SK-N-SH (cell line): ENCODE data around the gene RBM44. TPM values are rescaled to one million over a fixed set of nuclear protein-coding genes. Genes with fewer than 3 reads are reported as not detected.

Experiments
- CTCF ChIA-PET: fragments of 300-600, 350-600 bp; formaldehyde crosslinking; extraction: SDS; loops from one replicate; lab custom pipeline; 2021; lab: Yijun Ruan, JAX
- POLR2A ChIA-PET: fragments of 350-600 bp; sonication (Branson Sonifier 250); formaldehyde crosslinking; extraction: SDS; loops from one replicate; lab custom pipeline; 2020; ENCODE audit warnings: antibody characterized with exemption, inconsistent platforms; lab: Yijun Ruan, JAX
- DNase-seq: peaks from one replicate; pipeline ENCODE4 v3.0.0; 2012
- H2AFZ ChIP-seq: fragments of 200-600 bp; sonication (generic); 2 replicates; pipeline ENCODE4 v1.8.1; 2016; ENCODE audit warnings: antibody characterized with exemption, mild to moderate bottlenecking, low read depth
- H3F3A ChIP-seq: fragments of 200-600 bp; sonication (generic); replicated peaks from 2 replicates; pipeline ENCODE3; 2016; ENCODE audit warnings: antibody characterized with exemption, mild to moderate bottlenecking; ENCODE audit not compliant: insufficient read depth
- H3K27ac ChIP-seq, 2 experiments: fragments of 200-500 bp in 1 of 2; fragments of 200-600 bp in 1 of 2; sonication (Bioruptor generic) in 1 of 2; sonication (generic), shearing (Covaris generic) in 1 of 2; 2 replicates each; pipeline versions ENCODE4 v1.5.1 to v1.6.1; 2014 to 2016; ENCODE audit warnings: low read depth in 2 of 2, inconsistent platforms in 1 of 2, low read length in 1 of 2, mild to moderate bottlenecking in 1 of 2, mixed read lengths in 1 of 2
- H3K27me3 ChIP-seq: fragments of 200-600 bp; sonication (generic), shearing (Covaris generic); 2 replicates; pipeline ENCODE4 v1.6.1; 2016; ENCODE audit warnings: mixed run types; ENCODE audit not compliant: insufficient read depth
- H3K36me3 ChIP-seq, 2 experiments: fragments of 200-500 bp in 1 of 2; fragments of 200-600 bp in 1 of 2; sonication (Bioruptor generic) in 1 of 2; sonication (generic) in 1 of 2; replicated peaks in 1 of 2; 2 replicates each; pipeline versions ENCODE3 to v1.5.1; 2014 to 2016; ENCODE audit warnings: low read length in 1 of 2, mild to moderate bottlenecking in 1 of 2; ENCODE audit not compliant: insufficient read depth in 2 of 2, control insufficient read depth in 1 of 2
- H3K4me1 ChIP-seq, 2 experiments: fragments of 200-500 bp in 1 of 2; fragments of 200-600 bp in 1 of 2; sonication (Bioruptor generic) in 1 of 2; sonication (generic), shearing (Covaris generic) in 1 of 2; 2 replicates each; pipeline versions ENCODE4 v1.5.1 to v1.6.1; 2014 to 2016; ENCODE audit warnings: low read depth in 1 of 2, low read length in 1 of 2, mixed run types in 1 of 2; ENCODE audit not compliant: insufficient read depth in 2 of 2, control insufficient read depth in 1 of 2
- H3K4me2 ChIP-seq: fragments of 200-600 bp; sonication (generic), shearing (Covaris generic); 2 replicates; pipeline ENCODE4 v1.6.1; 2017; ENCODE audit warnings: mixed run types
- H3K4me3 ChIP-seq, 2 experiments: fragments of 200-500 bp in 1 of 2; fragments of 200-600 bp in 1 of 2; sonication (Bioruptor generic) in 1 of 2; sonication (generic), shearing (Covaris generic) in 1 of 2; 2 replicates each; pipeline versions ENCODE4 v1.5.1 to v1.8.1; 2014 to 2016; ENCODE audit warnings: low read depth in 2 of 2, inconsistent platforms in 1 of 2, low read length in 1 of 2, mild to moderate bottlenecking in 1 of 2, mixed read lengths in 1 of 2, moderate library complexity in 1 of 2
- H3K79me2 ChIP-seq: fragments of 200-600 bp; sonication (generic); 2 replicates; pipeline ENCODE4 v1.8.1; 2017; ENCODE audit warnings: mild to moderate bottlenecking; ENCODE audit not compliant: insufficient read depth
- H3K9ac ChIP-seq: fragments of 200-600 bp; sonication (generic); 2 replicates; pipeline ENCODE4 v1.6.1; 2017; ENCODE audit warnings: mixed run types
- H3K9me2 ChIP-seq: fragments of 200-600 bp; sonication (generic); 2 replicates; pipeline ENCODE4 v1.6.1; 2017; ENCODE audit warnings: mixed run types
- H3K9me3 ChIP-seq: fragments of 200-600 bp; sonication (generic); 2 replicates; pipeline ENCODE4 v1.6.1; 2017; ENCODE audit warnings: mixed run types, mild to moderate bottlenecking, moderate library complexity
- H4K20me1 ChIP-seq: fragments of 200-600 bp; sonication (generic); 2 replicates; pipeline ENCODE4 v1.6.1; 2017; ENCODE audit warnings: mild to moderate bottlenecking, mixed run types; ENCODE audit not compliant: insufficient read depth
- EP300 ChIP-seq, 2 experiments: IDR thresholded peaks; 2 replicates each; pipeline versions ENCODE4 v1.4.0 to v1.6.1; 2012; ENCODE audit warnings: borderline replicate concordance in 1 of 2, low read depth in 1 of 2, low read length in 1 of 2
- EZH2phosphoT487 ChIP-seq: fragments of 200-600 bp; sonication (generic); IDR thresholded peaks from 2 replicates; pipeline ENCODE4 v1.6.1; 2017; ENCODE audit warnings: low read depth, mixed run types, mild to moderate bottlenecking, antibody characterized with exemption, moderate library complexity, borderline replicate concordance
- FOSL2 ChIP-seq: IDR thresholded peaks from 2 replicates; pipeline ENCODE4 v1.4.0; 2012; ENCODE audit warnings: low read depth, mild to moderate bottlenecking, moderate library complexity, borderline replicate concordance
- GABPA ChIP-seq: IDR thresholded peaks from 2 replicates; pipeline ENCODE4 v1.4.0; 2012; ENCODE audit warnings: low read depth, mild to moderate bottlenecking
- GATA2 ChIP-seq: sonication (generic); formaldehyde crosslinking; IDR thresholded peaks from 2 replicates; pipeline ENCODE4 v1.5.0; 2020; ENCODE audit warnings: mild to moderate bottlenecking, missing genetic modification reagents
- JUND ChIP-seq: IDR thresholded peaks from 2 replicates; pipeline ENCODE4 v1.4.0; 2012
- MAX ChIP-seq: IDR thresholded peaks from 2 replicates; pipeline ENCODE4 v1.4.0; 2012; ENCODE audit warnings: low read depth
- MEF2A ChIP-seq: IDR thresholded peaks from 2 replicates; pipeline ENCODE4 v1.4.0; 2012; ENCODE audit warnings: low read depth, borderline replicate concordance
- NRF1 ChIP-seq: IDR thresholded peaks from 2 replicates; pipeline ENCODE4 v1.6.1; 2012; ENCODE audit warnings: low read depth, mild to moderate bottlenecking, low read length
- POLR2AphosphoS5 ChIP-seq: IDR thresholded peaks from 2 replicates; pipeline ENCODE4 v1.6.1; 2012; ENCODE audit warnings: low read depth, low read length
- RAD21 ChIP-seq: IDR thresholded peaks from 2 replicates; pipeline ENCODE4 v1.6.1; 2012; ENCODE audit warnings: mild to moderate bottlenecking, low read length
- RCOR1 ChIP-seq: fragments of 150-350 bp; IDR thresholded peaks from 2 replicates; pipeline ENCODE4 v1.6.1; 2017; ENCODE audit warnings: antibody characterized with exemption, low read length
- REST ChIP-seq: IDR thresholded peaks from 2 replicates; pipeline ENCODE4 v1.6.1; 2012; ENCODE audit warnings: mild to moderate bottlenecking, low read depth, low read length, moderate library complexity
- RXRA ChIP-seq: IDR thresholded peaks from 2 replicates; pipeline ENCODE4 v1.4.0; 2012; ENCODE audit warnings: low read depth, mild to moderate bottlenecking, borderline replicate concordance
- SIN3A ChIP-seq: IDR thresholded peaks from 2 replicates; pipeline ENCODE4 v1.6.1; 2012; ENCODE audit warnings: low read depth, mild to moderate bottlenecking, low read length, moderate library complexity, borderline replicate concordance
- SMC3 ChIP-seq: IDR thresholded peaks from 2 replicates; pipeline ENCODE4 v1.6.1; 2012; ENCODE audit warnings: low read depth, low read length, improper control_type of control experiment
- TAF1 ChIP-seq: IDR thresholded peaks from 2 replicates; pipeline ENCODE4 v1.6.1; 2012; ENCODE audit warnings: low read depth, mild to moderate bottlenecking, low read length, moderate library complexity, borderline replicate concordance
- TCF12 ChIP-seq: IDR thresholded peaks from 2 replicates; pipeline ENCODE4 v1.4.0; 2012
- TEAD4 ChIP-seq: IDR thresholded peaks from 2 replicates; pipeline ENCODE4 v1.4.0; 2012; ENCODE audit warnings: mild to moderate bottlenecking, borderline replicate concordance; ENCODE audit not compliant: insufficient read depth
- USF1 ChIP-seq: IDR thresholded peaks from 2 replicates; pipeline ENCODE4 v1.4.0; 2012; ENCODE audit warnings: low read depth, borderline replicate concordance
- YY1 ChIP-seq: IDR thresholded peaks from 2 replicates; pipeline ENCODE4 v1.4.0; 2012; ENCODE audit warnings: low read depth, mild to moderate bottlenecking
- WGBS: methylation state at CpG from one replicate; pipeline ENCODE4 v1.1.6; 2017; ENCODE audit warnings: low lambda C conversion rate; 5-methylcytosine and 5-hydroxymethylcytosine counted together
- polyA plus RNA-seq, 3 experiments: library from polyadenylated mRNA; depleted of rRNA; stranded (reverse); fragments of >200 nt; gene quantifications; 2 replicates each; pipeline ENCODE4 v1.2.3, GENCODE V29; 2012

RBM44 gene
- polyA plus RNA-seq, 1 of the 3 experiments (the other 2 are of a cell fraction) = 0.30 TPM

GRCh38 chr2:237797253-237797652 is 1.3 kb upstream of the RBM44 start:
- Histone ChIP-seq H3K9me3 (no peaks in the 10 kb centered on the region), H3F3A (no peaks in the 10 kb centered on the region), H3K9ac (no peak overlapping the region), H3K27ac (no peak overlapping the region), H3K79me2 (no peaks in the 10 kb centered on the region), H4K20me1 (no peaks in the 10 kb centered on the region), H2AFZ (no peak overlapping the region), H3K4me2 (no peak overlapping the region), H3K4me3 (no peak overlapping the region), H3K27me3 (no peaks in the 10 kb centered on the region), H3K9me2 (no peaks in the 10 kb centered on the region), H3K4me1 (peaks cover 0 to 3% of the 10 kb centered on the region in 2 experiments; a peak in 1 of 4 replicates), H3K36me3 (no peaks in the 10 kb centered on the region)
- TF ChIP-seq RCOR1 (no peak), GATA2 (CRISPR knock-in tag) (no peak), USF1 (no peak), MAX (no peak), REST (no peak), TAF1 (no peak), RAD21 (no peak), GABPA (no peak), EZH2phosphoT487 (no peak), RXRA (no peak), TEAD4 (no peak), SIN3A (no peak), MEF2A (no peak), POLR2AphosphoS5 (no peak), FOSL2 (no peak)
- ChIA-PET CTCF (interaction anchor here (1.1 kb wide), 1 partner anchor 15 kb away, joined by 3 read pairs; no protein-coding TSS in a partner anchor), POLR2A (no interaction called here)
- 90% methylated on average over 3 of the region's 3 CpGs for WGBS
- DNase-seq = no peak

GRCh38 chr2:237799060-237799428 is 465 bp downstream of the RBM44 start:
- Histone ChIP-seq H3K79me2 (no peaks in the 10 kb centered on the region), H3K36me3 (no peaks in the 10 kb centered on the region)
- CTCF ChIA-PET = no interaction called here

More at GRCh38 chr2:237799060-237799428, 465 bp downstream of the RBM44 start:
- WGBS = 96% methylated on average over 31 of the region's 34 CpGs
- Histone ChIP-seq H3K27me3 (no peaks in the 10 kb centered on the region), H3K9me3 (no peaks in the 10 kb centered on the region), H3K4me1 (peaks cover 0 to 3% of the 10 kb centered on the region in 2 experiments; a peak in 1 of 4 replicates), H4K20me1 (no peaks in the 10 kb centered on the region), H2AFZ (no peak overlapping the region), H3K27ac (no peak overlapping the region), H3F3A (no peaks in the 10 kb centered on the region), H3K4me2 (no peak overlapping the region), H3K9me2 (no peaks in the 10 kb centered on the region), H3K9ac (no peak overlapping the region), H3K4me3 (no peak overlapping the region)
- POLR2A ChIA-PET = no interaction called here
- no peak for TF ChIP-seq TEAD4
- no peak for TF ChIP-seq RXRA
- TF ChIP-seq EP300 (IDR thresholded peaks at IDR 0.05; ENCODE audit: borderline replicate concordance in 1 of 2, low read depth in 1 of 2, low read length in 1 of 2) = no peak
- TF ChIP-seq YY1 = no peak
- TF ChIP-seq NRF1 = no peak
- no peak for TF ChIP-seq TCF12
- TF ChIP-seq SMC3 = no peak
- TF ChIP-seq JUND = no peak
- no peak for DNase-seq
